Measurements from ENCODE around the gene SLX4IP. TPM values are rescaled to one million over a fixed set of nuclear protein-coding genes. Genes with fewer than 3 reads are reported as not detected.

The SLX4IP gene
- total and polyA plus RNA-seq, 2 of the 13 experiments (the other 11 are each of a cell fraction or from before 2014, with no cell fraction given) = 3.6 to 7.3 TPM

DNA sequence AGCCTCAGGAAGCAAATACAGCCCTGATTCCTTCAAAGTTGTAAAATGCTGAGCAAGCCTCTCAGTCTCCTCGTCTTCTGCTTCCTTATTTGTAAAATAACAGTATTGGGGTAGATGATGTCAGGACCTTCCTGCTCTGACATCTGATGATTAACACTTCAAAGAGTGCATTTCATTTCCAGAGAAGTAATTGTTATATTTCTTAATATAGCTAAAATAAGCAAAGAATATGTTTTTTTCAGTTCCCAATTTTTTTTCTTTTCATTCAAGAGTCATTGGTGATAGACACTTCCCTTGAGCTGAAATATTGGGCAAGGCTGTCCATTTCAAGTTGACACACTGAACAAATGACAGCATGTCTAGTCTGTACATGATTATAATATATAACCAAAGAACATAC lies 53.4 kb downstream of the SLX4IP start (continued):
- TF ChIP-seq, protein P1, sequence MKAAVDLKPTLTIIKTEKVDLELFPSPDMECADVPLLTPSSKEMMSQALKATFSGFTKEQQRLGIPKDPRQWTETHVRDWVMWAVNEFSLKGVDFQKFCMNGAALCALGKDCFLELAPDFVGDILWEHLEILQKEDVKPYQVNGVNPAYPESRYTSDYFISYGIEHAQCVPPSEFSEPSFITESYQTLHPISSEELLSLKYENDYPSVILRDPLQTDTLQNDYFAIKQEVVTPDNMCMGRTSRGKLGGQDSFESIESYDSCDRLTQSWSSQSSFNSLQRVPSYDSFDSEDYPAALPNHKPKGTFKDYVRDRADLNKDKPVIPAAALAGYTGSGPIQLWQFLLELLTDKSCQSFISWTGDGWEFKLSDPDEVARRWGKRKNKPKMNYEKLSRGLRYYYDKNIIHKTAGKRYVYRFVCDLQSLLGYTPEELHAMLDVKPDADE (CRISPR knock-in tag; IDR thresholded peaks at IDR 0.05) = no peak
- TF ChIP-seq, protein P2, sequence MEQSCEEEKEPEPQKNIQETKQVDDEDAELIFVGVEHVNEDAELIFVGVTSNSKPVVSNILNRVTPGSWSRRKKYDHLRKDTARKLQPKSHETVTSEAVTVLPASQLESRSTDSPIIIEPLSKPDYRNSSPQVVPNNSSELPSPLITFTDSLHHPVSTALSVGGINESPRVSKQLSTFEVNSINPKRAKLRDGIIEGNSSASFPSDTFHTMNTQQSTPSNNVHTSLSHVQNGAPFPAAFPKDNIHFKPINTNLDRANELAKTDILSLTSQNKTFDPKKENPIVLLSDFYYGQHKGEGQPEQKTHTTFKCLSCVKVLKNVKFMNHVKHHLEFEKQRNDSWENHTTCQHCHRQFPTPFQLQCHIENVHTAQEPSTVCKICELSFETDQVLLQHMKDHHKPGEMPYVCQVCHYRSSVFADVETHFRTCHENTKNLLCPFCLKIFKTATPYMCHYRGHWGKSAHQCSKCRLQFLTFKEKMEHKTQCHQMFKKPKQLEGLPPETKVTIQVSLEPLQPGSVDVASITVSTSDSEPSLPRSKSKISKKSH (CRISPR knock-in tag; IDR thresholded peaks at IDR 0.05; ENCODE audit: borderline replicate concordance) = no peak
- TF ChIP-seq HDAC2 (CRISPR knock-in tag; IDR thresholded peaks at IDR 0.05) (no peak), HOXA7 (CRISPR knock-in tag; IDR thresholded peaks at IDR 0.05) (no peak)

DNA sequence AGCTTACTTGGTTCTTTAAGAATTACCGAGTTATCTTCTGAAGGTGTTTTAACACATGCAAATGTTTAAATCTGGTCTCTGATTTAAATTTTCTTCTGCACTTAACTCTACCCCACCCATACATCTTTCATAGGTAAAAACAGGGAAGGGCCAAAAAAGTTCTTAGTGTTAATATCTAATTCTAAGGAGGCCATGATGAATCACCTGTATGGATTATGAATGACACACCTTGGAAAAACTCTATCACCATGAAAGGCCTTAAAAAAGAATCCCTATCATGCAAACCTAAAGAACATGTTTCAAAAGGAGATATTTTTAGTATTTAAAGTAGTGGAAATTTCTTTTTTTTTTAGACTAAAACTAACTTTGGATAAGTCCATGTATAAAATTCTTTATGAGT lies 54.7 kb downstream of the SLX4IP start:
- H3K4me3 ChIP-seq (replicated peaks in 1 of 3; ENCODE audit: insufficient read depth in 1 of 3, low read depth in 2 of 3, low read length in 3 of 3) = no peak overlapping the region
- H3K9me3 ChIP-seq (ENCODE audit: low read length) = no peaks in the 10 kb centered on the region
- WGBS (ENCODE audit: low lambda C conversion rate) = 94% methylated on average over 1 of the region's 1 CpG
- no peak overlapping the region for H3K9ac ChIP-seq (ENCODE audit: insufficient read depth, low read depth, low read length)
- FAIRE-seq = no peak
- no peak overlapping the region for H3K27ac ChIP-seq (ENCODE audit: extremely low read length, insufficient read depth, low read length)
- no peaks in the 10 kb centered on the region for H4K20me1 ChIP-seq (ENCODE audit: insufficient read depth, low read length)
- no peak for ATAC-seq
- peaks cover 11% of the 10 kb centered on the region; the same call in 1 of the 2 replicates for H3K4me1 ChIP-seq (ENCODE audit: insufficient read depth, low read length)
- H2AFZ ChIP-seq (ENCODE audit: low read length) = no peak overlapping the region
- TF ChIP-seq JARID2 (CRISPR knock-in tag; IDR thresholded peaks at IDR 0.05; ENCODE audit: insufficient replicate concordance) (no peak), ZNF224 (CRISPR knock-in tag; IDR thresholded peaks at IDR 0.05) (no peak), KAT7 (CRISPR knock-in tag; IDR thresholded peaks at IDR 0.05; ENCODE audit: borderline replicate concordance) (no peak)
- TF ChIP-seq, protein P3, sequence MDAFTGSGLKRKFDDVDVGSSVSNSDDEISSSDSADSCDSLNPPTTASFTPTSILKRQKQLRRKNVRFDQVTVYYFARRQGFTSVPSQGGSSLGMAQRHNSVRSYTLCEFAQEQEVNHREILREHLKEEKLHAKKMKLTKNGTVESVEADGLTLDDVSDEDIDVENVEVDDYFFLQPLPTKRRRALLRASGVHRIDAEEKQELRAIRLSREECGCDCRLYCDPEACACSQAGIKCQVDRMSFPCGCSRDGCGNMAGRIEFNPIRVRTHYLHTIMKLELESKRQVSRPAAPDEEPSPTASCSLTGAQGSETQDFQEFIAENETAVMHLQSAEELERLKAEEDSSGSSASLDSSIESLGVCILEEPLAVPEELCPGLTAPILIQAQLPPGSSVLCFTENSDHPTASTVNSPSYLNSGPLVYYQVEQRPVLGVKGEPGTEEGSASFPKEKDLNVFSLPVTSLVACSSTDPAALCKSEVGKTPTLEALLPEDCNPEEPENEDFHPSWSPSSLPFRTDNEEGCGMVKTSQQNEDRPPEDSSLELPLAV (CRISPR knock-in tag; conservative IDR thresholded peaks at IDR 0.05; ENCODE audit: low read depth) = no peak
- no peaks in the 10 kb centered on the region for H3K36me3 ChIP-seq (replicated peaks in 1 of 2; ENCODE audit: control insufficient read depth in 1 of 2, insufficient read depth in 2 of 2, low read length in 2 of 2)
- H3K27me3 ChIP-seq (ENCODE audit: control insufficient read depth in 1 of 2, insufficient read depth in 2 of 2, low read length in 2 of 2) = no peaks in the 10 kb centered on the region
- no TSS peak for BruUV-seq (replicated peaks)
- in situ Hi-C loops (cut with HindIII; ENCODE audit: extremely low pct_ligation_motif_present, low pct_unique_long_range_greater_than_20kb) (no loop called here), intact Hi-C loops (cut with micrococcal nuclease; ENCODE audit: unreplicated experiment) (loop anchor here (5.0 kb wide), 1 partner anchor 38 kb away; no protein-coding TSS in a partner anchor)
- no peaks in the 10 kb centered on the region for H3K79me2 ChIP-seq (ENCODE audit: insufficient read depth, low read length)
- DNase-seq (ENCODE audit: low spot score) = no peak
- CTCF ChIA-PET (ENCODE audit: low intra/inter-chr PET ratio, low total read pairs) = no interaction called here
- H3K4me2 ChIP-seq (ENCODE audit: low read depth, low read length) = no peak overlapping the region
- POLR2A ChIA-PET = no interaction called here
